Nephron (organoid): ENCODE data around the gene KRT71.

Source experiments
- H3K27ac Mint-ChIP-seq, 3 experiments: 2 replicates each; pipeline ENCODE4 v1.8.0; 2020; ENCODE audit warnings: mixed read lengths in 3 of 3, mild to moderate bottlenecking in 2 of 3, moderate library complexity in 1 of 3
- H3K27me3 Mint-ChIP-seq: 2 replicates; pipeline ENCODE4 v1.8.0; 2021; ENCODE audit warnings: low read depth, mild to moderate bottlenecking, moderate library complexity, mixed read lengths
- H3K36me3 Mint-ChIP-seq: 2 replicates; pipeline ENCODE4 v1.8.0; 2020; ENCODE audit warnings: low read depth, mixed read lengths
- H3K4me1 Mint-ChIP-seq: 2 replicates; pipeline ENCODE4 v1.8.0; 2020; ENCODE audit warnings: mixed read lengths
- H3K4me3 Mint-ChIP-seq, 3 experiments: 2 replicates each; pipeline ENCODE4 v1.8.0; 2020; ENCODE audit warnings: mild to moderate bottlenecking in 3 of 3, mixed read lengths in 3 of 3, moderate library complexity in 2 of 3
- H3K9me3 Mint-ChIP-seq: 2 replicates; pipeline ENCODE4 v1.8.0; 2020; ENCODE audit warnings: mixed read lengths
- CTCF ChIP-seq, 3 experiments: fragments of 200-600 bp; sonication (generic); IDR thresholded peaks; one replicate each; pipeline ENCODE4 v1.5.0; 2021; ENCODE audit warnings: antibody characterized with exemption in 3 of 3; ENCODE audit not compliant: unreplicated experiment in 3 of 3

The KRT71 gene

DNA sequence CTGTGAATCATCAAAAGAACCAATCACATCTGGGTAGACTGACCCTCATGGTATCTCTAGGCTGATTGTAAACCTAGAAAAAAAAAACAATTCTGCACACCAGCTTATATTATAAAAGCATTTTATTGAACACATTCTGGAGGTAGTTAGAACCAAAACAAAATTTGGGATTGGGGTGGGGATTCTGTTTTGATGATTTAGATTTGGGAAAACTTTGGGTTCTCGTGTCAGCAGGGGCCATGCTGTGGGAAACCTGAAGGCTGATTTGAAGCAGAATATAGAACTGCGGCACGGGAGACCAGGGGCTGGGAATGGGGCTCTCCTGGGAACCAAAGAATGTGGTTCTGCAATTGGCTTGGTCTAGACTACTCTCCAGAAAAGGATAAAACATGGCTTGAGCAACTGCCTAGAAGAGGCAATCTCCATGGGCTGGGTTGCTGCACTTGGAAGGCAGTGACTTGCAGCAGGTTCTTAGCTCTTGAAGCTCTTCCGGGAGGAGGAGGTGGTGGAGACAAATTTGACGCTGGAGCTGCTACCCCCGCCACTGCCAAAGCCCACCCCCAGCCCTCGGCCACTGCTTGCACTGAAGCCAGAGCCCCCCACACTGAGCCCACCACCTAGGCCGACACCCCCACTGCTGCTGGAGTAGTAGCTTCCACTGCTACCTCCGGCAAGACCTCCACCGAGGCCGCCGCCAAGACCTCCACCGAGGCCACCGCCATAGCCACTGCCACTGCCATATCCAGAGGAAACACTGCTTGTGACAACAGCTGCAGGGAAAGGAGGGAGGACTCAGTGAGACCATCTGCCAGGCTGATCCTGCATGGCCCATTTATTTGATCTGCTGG is 38.2 kb downstream of the KRT71 start:
- H3K27ac Mint-ChIP-seq = no peak overlapping the region
- no peaks in the 10 kb centered on the region for H3K36me3 Mint-ChIP-seq
- no peak for TF ChIP-seq CTCF (IDR thresholded peaks at IDR 0.05; ENCODE audit: unreplicated experiment in 3 of 3)
- no peaks in the 10 kb centered on the region for H3K4me1 Mint-ChIP-seq
- no peak overlapping the region for H3K4me3 Mint-ChIP-seq
- peaks cover 20% of the 10 kb centered on the region for H3K27me3 Mint-ChIP-seq
- H3K9me3 Mint-ChIP-seq = peaks cover 10% of the 10 kb centered on the region

DNA sequence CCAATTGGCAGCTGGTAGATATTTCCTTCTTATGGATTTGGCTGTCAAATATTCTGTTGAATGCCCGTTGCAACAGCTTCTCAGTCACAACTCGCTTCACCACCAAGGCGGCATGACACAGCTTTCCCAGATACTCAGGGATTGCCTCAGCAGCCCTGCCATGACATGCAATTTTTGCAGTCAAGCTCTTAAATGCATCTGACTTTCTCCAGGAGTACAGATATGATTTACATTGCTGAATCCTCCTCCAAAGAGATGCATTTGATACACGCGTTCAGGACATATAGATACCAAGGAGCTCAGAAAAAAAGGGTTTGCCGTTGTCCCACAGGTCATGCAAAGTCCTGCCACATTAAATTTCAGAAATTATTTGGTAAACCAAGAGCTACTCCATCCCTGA is 39.2 kb downstream of the KRT71 start:
- Mint-ChIP-seq H3K27me3 (peaks cover 18% of the 10 kb centered on the region), H3K4me3 (no peak overlapping the region), H3K9me3 (peaks cover 10% of the 10 kb centered on the region), H3K27ac (no peak overlapping the region), H3K36me3 (no peaks in the 10 kb centered on the region), H3K4me1 (no peaks in the 10 kb centered on the region)
- TF ChIP-seq CTCF (IDR thresholded peaks at IDR 0.05; ENCODE audit: unreplicated experiment in 3 of 3) = no peak

DNA sequence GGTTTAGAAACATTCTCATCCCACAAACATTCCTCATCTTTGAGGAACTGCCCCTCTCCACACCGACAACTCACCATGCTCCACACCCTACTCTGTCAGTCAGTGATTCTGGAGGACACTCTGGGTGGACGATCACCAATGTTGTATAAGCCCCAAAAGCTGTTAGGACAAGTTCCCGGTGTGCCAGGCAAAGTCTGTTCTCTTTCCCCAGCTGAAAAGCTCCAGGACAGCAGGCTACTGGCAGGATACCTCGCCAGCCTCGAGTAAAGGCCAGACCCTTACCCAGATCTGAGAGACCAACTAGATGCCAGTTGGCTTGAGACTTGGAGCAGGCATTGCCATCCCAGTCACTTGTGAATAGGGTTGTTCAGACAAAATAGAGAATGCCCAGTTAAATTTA is 44.7 kb downstream of the KRT71 start:
- TF ChIP-seq CTCF (IDR thresholded peaks at IDR 0.05; ENCODE audit: unreplicated experiment in 3 of 3) = no peak
- H3K4me3 Mint-ChIP-seq = no peak overlapping the region
- H3K9me3 Mint-ChIP-seq = peaks cover 14% of the 10 kb centered on the region
- H3K27me3 Mint-ChIP-seq = peaks cover 12% of the 10 kb centered on the region
- H3K4me1 Mint-ChIP-seq = no peaks in the 10 kb centered on the region
- no peak overlapping the region for H3K27ac Mint-ChIP-seq
- no peaks in the 10 kb centered on the region for H3K36me3 Mint-ChIP-seq

DNA sequence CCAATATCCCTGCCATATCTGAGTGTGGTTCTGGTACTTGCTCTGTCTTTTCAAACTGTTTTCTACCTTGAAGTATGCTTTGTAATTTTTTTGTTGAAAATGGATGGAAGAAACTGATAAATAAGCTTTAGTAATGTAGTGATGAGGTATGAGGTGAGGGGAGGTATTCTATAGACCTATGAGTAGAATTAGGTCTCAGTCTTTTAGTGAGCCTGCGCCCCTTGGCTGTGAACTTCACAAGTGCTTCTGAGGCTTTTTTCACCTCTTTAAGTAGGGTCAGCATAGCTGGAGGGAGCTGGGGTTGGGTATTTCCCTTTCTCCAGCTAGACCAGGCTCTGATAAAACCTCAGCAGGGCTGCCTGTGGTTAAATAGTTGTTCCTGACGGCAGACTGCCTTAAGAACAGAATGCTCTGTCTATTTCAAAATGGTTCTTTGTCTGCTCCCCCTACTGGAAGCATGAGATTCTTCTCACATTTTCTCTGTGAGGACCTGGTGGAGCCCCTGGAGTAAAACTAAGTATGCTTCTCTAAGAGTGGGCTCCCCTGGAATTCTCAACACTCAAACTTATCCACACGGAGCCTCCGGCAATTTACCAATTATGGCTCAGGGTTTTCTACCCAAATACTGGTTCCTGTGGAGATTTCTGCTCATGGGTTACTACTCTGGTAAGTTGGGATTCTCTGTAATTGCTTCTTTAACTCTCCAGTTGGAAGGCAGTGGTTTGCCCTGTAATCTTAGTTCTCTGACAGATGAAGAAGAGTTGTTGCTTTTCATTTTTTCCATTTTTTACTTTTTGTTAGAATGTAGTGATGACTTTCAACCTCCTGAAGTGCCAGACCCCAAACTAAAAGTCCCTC is 45.9 kb downstream of the KRT71 start:
- H3K9me3 Mint-ChIP-seq = peaks cover 14% of the 10 kb centered on the region
- TF ChIP-seq CTCF (IDR thresholded peaks at IDR 0.05; ENCODE audit: unreplicated experiment in 3 of 3) = peak; percentile 50 to 62 (median 54)
- H3K36me3 Mint-ChIP-seq = no peaks in the 10 kb centered on the region
- H3K4me3 Mint-ChIP-seq = no peak overlapping the region
- H3K27me3 Mint-ChIP-seq = peaks cover 12% of the 10 kb centered on the region
- no peak overlapping the region for H3K27ac Mint-ChIP-seq
- no peaks in the 10 kb centered on the region for H3K4me1 Mint-ChIP-seq

- no peak overlapping the region for H3K4me3 Mint-ChIP-seq
- peaks cover 12% of the 10 kb centered on the region for H3K27me3 Mint-ChIP-seq
- H3K36me3 Mint-ChIP-seq = no peaks in the 10 kb centered on the region
- peaks cover 16% of the 10 kb centered on the region for H3K9me3 Mint-ChIP-seq
- no peaks in the 10 kb centered on the region for H3K4me1 Mint-ChIP-seq
- no peak for TF ChIP-seq CTCF (IDR thresholded peaks at IDR 0.05; ENCODE audit: unreplicated experiment in 3 of 3)
- H3K27ac Mint-ChIP-seq = no peak overlapping the region
Measured at GRCh38 chr12:52502877-52503276, 50.1 kb downstream of the KRT71 start.
